Motor neuron (in vitro differentiated cells): ENCODE data around the gene FHIP2A. TPM values are rescaled to one million over a fixed set of nuclear protein-coding genes. Genes with fewer than 3 reads are reported as not detected.

Experiments used
- ATAC-seq, 8 experiments: fragments of 200-7000 bp; cut with Tn5 transposase; replicated peaks in 6 of 8; 2 replicates each; pipeline ENCODE4 v1.8.0; 2021; ENCODE audit warnings: mild to moderate bottlenecking in 8 of 8, moderate library complexity in 8 of 8
- H3K27ac ChIP-seq, 2 donors: fragments of 250-450 bp; sonication (Bioruptor Pico); 2 replicates each; pipeline ENCODE4 v1.9.0; 2021; ENCODE audit warnings: antibody characterized with exemption in 2 of 2, mild to moderate bottlenecking in 2 of 2, moderate library complexity in 1 of 2
- H3K4me1 ChIP-seq, 2 donors: fragments of 250-450 bp; sonication (Bioruptor Pico); replicated peaks in 1 of 2; 2 replicates each; pipeline ENCODE4 v1.6.1; 2021; ENCODE audit warnings: antibody characterized with exemption in 2 of 2, mild to moderate bottlenecking in 2 of 2, moderate library complexity in 1 of 2
- H3K4me3 ChIP-seq, 5 donors: fragments of 250-450 bp; sonication (Bioruptor Pico); 2 replicates each; pipeline ENCODE4 v1.9.0; 2021; ENCODE audit warnings: antibody characterized with exemption in 5 of 5, mild to moderate bottlenecking in 5 of 5, moderate library complexity in 4 of 5
- WGBS, 10 experiments: fragments of 450-650 bp; shearing (Covaris generic); methylation state at CpG; one replicate each; pipeline ENCODE4 v1.0.0; 2022; 5-methylcytosine and 5-hydroxymethylcytosine counted together
- in situ Hi-C, 9 experiments: fragments of 400-800 bp; cut with MboI; loops; one replicate each; pipeline ENCODE4 v1.15.0; 2021; ENCODE audit warnings: low sequenced_read_pairs in 9 of 9, low pct_unique_long_range_greater_than_20kb in 2 of 9; ENCODE audit not compliant: unreplicated experiment in 9 of 9
- total RNA-seq, 8 experiments: library from RNA; unstranded; fragments of 300-600 nt; gene quantifications; 2 replicates each; pipeline versions ENCODE4 v1.2.3 to v1.2.4, GENCODE V29; 2022

The FHIP2A gene
- total RNA-seq, 8 experiments from 2014 or later: 14.4 to 23.5 (median 19.7) TPM

- no peak overlapping the region for H3K4me3 ChIP-seq
- H3K4me1 ChIP-seq: peaks cover 10 to 47% of the 10 kb centered on the region in 2 donors
- 63 to 100% (median 80%) methylated on average over 1 to 2 of the region's 2 CpGs; no CpG with 5 or more reads in 5 of the 10 experiments for WGBS, 10 experiments
- in situ Hi-C loops: loop anchor here in 3 of 9 experiments (10.0 to 25.0 kb wide), 2 partner anchors 241 to 253 kb away; no protein-coding TSS in a partner anchor
- H3K27ac ChIP-seq: no peak overlapping the region
- no peak for ATAC-seq
Observed at GRCh38 chr10:114871379-114871778, 49.8 kb downstream of the FHIP2A start.

Other genes with a start within 250 kb of the FHIP2A start
- 100 to 1,000 TPM in 1 of 8 experiments, 10 to 100 TPM in 7; 14.2 to 129 (median 32.4) TPM for gene ABLIM1, start 163.5 kb upstream of the FHIP2A start, total RNA-seq
- 10 to 100 TPM; 30.3 to 48.0 (median 33.0) TPM for gene TRUB1, start 116.4 kb downstream of the FHIP2A start, total RNA-seq